ENCODE data around the gene PAWR.
A peak's percentile ranks its signal among the peaks of the same experiment; 100 is the strongest.

Gene PAWR, protein sequence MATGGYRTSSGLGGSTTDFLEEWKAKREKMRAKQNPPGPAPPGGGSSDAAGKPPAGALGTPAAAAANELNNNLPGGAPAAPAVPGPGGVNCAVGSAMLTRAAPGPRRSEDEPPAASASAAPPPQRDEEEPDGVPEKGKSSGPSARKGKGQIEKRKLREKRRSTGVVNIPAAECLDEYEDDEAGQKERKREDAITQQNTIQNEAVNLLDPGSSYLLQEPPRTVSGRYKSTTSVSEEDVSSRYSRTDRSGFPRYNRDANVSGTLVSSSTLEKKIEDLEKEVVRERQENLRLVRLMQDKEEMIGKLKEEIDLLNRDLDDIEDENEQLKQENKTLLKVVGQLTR

DNA sequence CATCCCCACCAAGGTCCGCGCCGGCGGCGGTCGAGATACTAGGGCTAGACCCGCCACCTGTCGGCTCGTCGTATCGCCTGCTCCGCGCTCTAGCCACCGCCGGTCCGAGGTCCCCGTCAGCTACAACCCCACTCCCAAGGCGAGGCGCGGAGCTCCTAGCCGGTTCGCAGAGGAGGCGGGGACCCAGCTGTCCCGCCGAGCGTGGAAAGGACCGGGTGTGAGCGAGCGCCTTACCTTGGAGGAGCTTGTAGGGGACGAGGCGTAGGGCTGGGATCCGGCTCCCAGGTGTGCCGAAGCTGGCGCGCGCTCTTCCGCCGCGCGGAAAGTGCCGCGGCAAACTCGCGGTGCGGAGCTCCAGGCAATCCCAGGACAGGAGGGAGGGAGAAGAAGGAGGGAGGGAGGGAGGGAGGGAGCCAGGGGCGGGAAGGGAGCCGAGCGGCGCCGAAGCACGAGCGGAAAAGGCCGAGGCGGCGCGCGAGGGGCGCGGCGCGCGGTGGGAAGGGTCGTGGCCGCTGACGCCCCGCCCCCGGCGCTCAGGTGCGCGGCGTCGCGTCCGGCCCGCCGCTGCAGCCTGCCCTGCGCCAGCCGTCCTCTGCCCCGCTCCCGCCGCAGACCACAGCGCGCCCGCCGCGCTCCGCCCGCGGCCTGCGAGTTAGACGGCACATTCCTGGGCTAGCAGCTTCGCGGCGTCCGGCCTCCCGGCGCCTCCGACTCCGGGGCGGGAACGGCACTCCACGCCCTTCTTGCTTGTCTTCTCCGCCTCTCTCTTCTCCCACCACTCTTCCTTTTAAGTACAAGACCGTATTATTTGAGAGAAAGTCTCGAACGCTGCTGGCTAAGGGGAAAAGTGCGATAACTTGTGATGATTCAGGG lies at the start of gene PAWR:
Gene PAWR (minus strand): TSS at position 327 of the 873 bp plus-strand sequence. CDS start 720 bp downstream, outside the sequence.
- CTCF ChIA-PET: interaction anchor here (0.8 to 4.0 kb wide), 6 partner anchors 9 to 375 kb away, joined by 3 to 18 read pairs (median 8); no protein-coding TSS in a partner anchor
- DNase-seq (ENCODE audit: extremely low spot score): peak; percentile 88
- TF ChIP-seq, protein P1, sequence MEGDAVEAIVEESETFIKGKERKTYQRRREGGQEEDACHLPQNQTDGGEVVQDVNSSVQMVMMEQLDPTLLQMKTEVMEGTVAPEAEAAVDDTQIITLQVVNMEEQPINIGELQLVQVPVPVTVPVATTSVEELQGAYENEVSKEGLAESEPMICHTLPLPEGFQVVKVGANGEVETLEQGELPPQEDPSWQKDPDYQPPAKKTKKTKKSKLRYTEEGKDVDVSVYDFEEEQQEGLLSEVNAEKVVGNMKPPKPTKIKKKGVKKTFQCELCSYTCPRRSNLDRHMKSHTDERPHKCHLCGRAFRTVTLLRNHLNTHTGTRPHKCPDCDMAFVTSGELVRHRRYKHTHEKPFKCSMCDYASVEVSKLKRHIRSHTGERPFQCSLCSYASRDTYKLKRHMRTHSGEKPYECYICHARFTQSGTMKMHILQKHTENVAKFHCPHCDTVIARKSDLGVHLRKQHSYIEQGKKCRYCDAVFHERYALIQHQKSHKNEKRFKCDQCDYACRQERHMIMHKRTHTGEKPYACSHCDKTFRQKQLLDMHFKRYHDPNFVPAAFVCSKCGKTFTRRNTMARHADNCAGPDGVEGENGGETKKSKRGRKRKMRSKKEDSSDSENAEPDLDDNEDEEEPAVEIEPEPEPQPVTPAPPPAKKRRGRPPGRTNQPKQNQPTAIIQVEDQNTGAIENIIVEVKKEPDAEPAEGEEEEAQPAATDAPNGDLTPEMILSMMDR (IDR thresholded peaks at IDR 0.05; ENCODE audit: control extremely low read depth, extremely low read depth, low read depth, missing control alignments): peak; percentile 63
- POLR2A ChIA-PET: interaction anchor here (0.7 kb wide), 1 partner anchor 282 kb away, joined by 8 read pairs; no protein-coding TSS in a partner anchor

DNA sequence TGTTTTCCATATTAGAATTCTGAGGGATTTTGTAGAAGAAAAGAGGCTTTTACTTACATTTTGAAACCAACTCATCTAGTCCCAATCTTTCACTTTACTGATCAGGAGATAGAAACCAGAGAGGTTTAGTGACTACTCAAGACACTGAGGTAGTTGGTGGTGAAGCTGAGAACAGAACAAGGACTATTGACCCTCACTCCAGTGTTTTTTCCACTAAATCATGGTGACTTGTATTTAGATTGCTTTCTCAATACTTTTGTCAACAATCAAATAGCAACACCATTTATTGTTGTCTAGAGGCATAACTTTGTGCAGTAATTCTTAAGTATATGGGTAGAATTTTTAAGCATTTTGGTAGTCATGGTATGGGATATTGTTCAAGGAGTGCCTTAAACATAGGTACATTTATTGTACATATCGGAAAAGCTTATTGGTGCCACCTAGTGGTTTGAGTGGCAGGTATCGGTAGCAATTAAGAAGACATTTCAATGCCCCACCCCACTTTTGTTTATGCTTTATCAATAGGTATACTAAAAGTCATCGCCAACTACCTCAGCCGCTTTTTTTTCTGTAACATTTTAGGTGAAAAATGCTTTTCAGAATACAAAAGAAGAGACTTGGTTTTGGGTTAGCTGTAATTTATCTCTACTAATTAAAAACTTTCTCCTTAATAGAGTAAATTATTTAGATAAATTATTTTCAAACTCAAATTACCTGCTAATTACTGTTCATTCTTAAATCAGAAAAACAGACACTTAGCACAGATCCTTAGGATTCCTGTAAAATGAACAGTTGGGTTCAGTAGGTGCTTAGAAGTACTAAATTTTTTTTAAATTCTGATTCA lies 47.3 kb upstream of the PAWR start:
- CTCF ChIA-PET: interaction anchor here (0.8 to 4.6 kb wide), 14 partner anchors 9 to 191 kb away, joined by 3 to 24 read pairs (median 4); no protein-coding TSS in a partner anchor
- TF ChIP-seq, protein P1 (IDR thresholded peaks at IDR 0.05; ENCODE audit: control extremely low read depth, extremely low read depth, low read depth, missing control alignments): peak; percentile 59
- DNase-seq (ENCODE audit: extremely low spot score): peak; percentile 54
- POLR2A ChIA-PET: no interaction called here

DNA sequence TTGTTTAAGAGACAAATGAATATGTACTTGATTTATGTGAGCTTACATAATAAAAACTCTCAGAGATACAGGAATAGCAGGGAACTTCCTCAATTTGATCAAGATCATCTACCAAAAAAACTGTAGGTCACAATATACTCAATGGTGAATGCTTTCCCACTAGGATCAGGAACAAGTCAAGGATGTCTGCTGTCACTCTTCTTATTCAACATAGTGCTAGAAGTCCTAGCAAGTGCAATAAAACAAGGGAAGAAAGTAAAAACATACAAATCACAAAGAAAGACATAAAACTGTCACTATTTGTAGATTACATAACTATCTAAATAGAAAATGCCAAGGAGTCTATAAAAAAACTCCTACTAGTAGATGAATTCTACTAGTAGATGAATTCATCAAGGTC lies 41.9 kb upstream of the PAWR start:
- DNase-seq (ENCODE audit: extremely low spot score): no peak
- ChIA-PET POLR2A (no interaction called here), CTCF (interaction anchor here (1.1 to 1.8 kb wide), 4 partner anchors 10 to 179 kb away, joined by 3 to 6 read pairs (median 4); no protein-coding TSS in a partner anchor)
- TF ChIP-seq, protein P1 (IDR thresholded peaks at IDR 0.05; ENCODE audit: control extremely low read depth, extremely low read depth, low read depth, missing control alignments): no peak

DNA sequence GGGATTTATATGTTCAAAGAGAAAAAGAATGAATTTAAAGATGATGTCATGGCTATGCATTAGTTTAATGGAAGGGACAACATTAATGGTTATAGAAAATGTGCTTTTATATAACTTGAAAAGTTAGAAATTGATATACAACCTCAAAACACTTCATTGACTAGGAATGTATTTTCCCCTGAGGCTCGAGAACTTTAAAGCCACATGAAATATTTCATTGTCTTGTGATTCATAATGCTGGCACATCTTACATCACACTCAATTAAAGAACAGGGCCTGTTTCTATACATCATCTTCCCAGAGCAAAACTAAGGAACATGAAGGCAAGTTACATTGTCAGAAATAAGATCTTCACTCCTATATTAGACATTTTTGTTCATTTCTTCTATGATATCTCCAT lies 35.2 kb upstream of the PAWR start:
- CTCF ChIA-PET: interaction anchor here (0.9 to 2.7 kb wide), 3 partner anchors 12 to 177 kb away, joined by 3 to 10 read pairs (median 3); no protein-coding TSS in a partner anchor

DNA sequence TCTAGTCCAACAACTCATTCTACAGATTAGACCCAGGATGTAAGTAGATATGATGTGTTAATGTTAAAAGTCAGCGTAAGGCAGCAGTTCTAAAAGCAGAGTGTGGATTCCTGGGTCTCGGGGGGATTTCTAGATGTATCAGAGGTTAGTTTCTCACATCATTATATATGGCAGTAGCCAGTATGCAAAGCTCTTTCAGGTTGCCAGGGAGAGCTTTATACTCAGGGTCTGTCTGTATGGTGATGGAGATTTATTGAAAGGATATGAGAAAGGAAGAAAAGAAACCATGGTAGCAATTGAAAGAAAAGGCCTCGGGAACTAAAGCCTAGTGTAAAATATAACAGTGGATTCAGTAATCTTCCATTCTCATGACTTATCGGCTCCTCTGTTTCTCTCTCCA lies 26.2 kb upstream of the PAWR start:
- TF ChIP-seq, protein P1 (IDR thresholded peaks at IDR 0.05; ENCODE audit: control extremely low read depth, extremely low read depth, low read depth, missing control alignments): no peak
- CTCF ChIA-PET: interaction anchor here (1.9 kb wide), 1 partner anchor 169 kb away, joined by 5 read pairs; no protein-coding TSS in a partner anchor
- POLR2A ChIA-PET: no interaction called here
- DNase-seq (ENCODE audit: extremely low spot score): no peak

More for the DNA sequence above, 35.2 kb upstream of the PAWR start:
- TF ChIP-seq, protein P1 (IDR thresholded peaks at IDR 0.05; ENCODE audit: control extremely low read depth, extremely low read depth, low read depth, missing control alignments): no peak
- POLR2A ChIA-PET: no interaction called here
- no peak for DNase-seq (ENCODE audit: extremely low spot score)

All from GM10248 (cell line).